ENCODE results near the gene PRDM16.

Gene PRDM16

DNA sequence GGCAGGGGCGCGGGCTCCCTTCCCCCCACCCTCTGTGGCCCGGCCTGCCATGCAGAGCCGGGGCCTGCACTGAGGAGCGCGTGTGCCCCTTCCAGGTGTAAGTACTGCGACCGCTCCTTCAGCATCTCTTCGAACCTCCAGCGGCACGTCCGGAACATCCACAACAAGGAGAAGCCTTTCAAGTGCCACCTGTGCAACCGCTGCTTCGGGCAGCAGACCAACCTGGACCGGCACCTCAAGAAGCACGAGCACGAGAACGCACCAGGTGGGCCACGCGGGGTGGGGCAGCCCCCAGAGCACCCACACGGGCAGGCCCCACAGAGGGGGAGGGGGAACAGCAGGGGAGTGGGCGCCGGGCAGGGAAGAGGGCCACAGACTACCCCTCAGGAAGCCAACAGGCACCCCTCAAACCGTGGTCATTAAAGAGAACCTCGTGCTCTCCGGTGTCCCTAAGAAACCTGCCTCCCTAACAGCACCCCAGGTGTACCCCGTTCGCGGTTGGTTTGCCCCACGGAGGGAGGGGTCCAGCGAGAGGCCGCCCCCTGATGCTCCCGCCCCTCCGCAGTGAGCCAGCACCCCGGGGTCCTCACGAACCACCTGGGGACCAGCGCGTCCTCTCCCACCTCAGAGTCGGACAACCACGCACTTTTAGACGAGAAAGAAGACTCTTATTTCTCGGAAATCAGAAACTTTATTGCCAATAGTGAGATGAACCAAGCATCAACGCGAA is 356.6 kb downstream of the PRDM16 start:
- no peak overlapping the region for H3K4me3 ChIP-seq (ENCODE audit: low read depth, low read length)
- TF ChIP-seq CTCF (IDR thresholded peaks at IDR 0.05; ENCODE audit: borderline replicate concordance, insufficient read depth, low read depth, low read length) = no peak

DNA sequence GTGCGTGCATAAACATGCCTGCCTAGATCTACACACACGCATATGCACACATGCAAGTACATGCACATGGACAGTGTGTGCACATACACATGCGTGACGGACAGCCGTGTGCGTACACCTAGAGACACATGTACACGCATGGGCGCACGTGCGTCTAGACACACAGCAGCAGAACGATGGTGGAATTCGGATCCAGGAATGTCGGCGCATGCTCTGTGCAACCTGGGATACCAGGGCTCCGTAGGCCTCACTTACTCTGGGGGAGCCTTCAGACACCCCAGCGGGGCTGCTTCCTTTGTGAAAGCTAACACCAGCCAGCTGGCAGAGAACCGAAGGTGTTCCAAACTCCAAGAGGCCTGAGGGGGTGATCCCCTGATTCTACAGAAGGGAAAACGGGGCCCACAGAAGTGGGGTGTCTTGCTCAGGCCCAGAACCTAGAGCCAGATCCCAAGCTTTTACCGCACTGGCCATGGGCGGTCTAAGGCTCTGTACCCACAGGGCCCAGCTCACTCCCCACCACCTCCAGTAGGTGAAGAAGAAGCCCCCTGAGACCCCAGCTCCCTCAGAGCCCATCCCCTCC is 358.0 kb downstream of the PRDM16 start:
- H3K4me3 ChIP-seq (ENCODE audit: low read depth, low read length) = no peak overlapping the region
- TF ChIP-seq CTCF (IDR thresholded peaks at IDR 0.05; ENCODE audit: borderline replicate concordance, insufficient read depth, low read depth, low read length) = no peak

GRCh38 chr1:3427711-3428704 is 359.0 kb downstream of the PRDM16 start:
- no peak for TF ChIP-seq CTCF (IDR thresholded peaks at IDR 0.05; ENCODE audit: borderline replicate concordance, insufficient read depth, low read depth, low read length)
- no peak overlapping the region for H3K4me3 ChIP-seq (ENCODE audit: low read depth, low read length)

GRCh38 chr1:3428899-3429298 is 359.9 kb downstream of the PRDM16 start:
- no peak overlapping the region for H3K4me3 ChIP-seq (ENCODE audit: low read depth, low read length)
- no peak for TF ChIP-seq CTCF (IDR thresholded peaks at IDR 0.05; ENCODE audit: borderline replicate concordance, insufficient read depth, low read depth, low read length)

GRCh38 chr1:3429320-3429719 is 360.3 kb downstream of the PRDM16 start:
- no peak overlapping the region for H3K4me3 ChIP-seq (ENCODE audit: low read depth, low read length)
- no peak for TF ChIP-seq CTCF (IDR thresholded peaks at IDR 0.05; ENCODE audit: borderline replicate concordance, insufficient read depth, low read depth, low read length)

- TF ChIP-seq CTCF (IDR thresholded peaks at IDR 0.05; ENCODE audit: borderline replicate concordance, insufficient read depth, low read depth, low read length) = no peak
- H3K4me3 ChIP-seq (ENCODE audit: low read depth, low read length) = no peak overlapping the region
Measured at GRCh38 chr1:3429766-3430165, 360.8 kb downstream of the PRDM16 start.

Data from GM12875 (cell line).